ENCODE data around the gene ATF7. TPM values are rescaled to one million over a fixed set of nuclear protein-coding genes. Genes with fewer than 3 reads are reported as not detected.

The ATF7 gene
- total and polyA plus RNA-seq, 8 donors = 11.6 to 31.5 (median 17.7) TPM

DNA sequence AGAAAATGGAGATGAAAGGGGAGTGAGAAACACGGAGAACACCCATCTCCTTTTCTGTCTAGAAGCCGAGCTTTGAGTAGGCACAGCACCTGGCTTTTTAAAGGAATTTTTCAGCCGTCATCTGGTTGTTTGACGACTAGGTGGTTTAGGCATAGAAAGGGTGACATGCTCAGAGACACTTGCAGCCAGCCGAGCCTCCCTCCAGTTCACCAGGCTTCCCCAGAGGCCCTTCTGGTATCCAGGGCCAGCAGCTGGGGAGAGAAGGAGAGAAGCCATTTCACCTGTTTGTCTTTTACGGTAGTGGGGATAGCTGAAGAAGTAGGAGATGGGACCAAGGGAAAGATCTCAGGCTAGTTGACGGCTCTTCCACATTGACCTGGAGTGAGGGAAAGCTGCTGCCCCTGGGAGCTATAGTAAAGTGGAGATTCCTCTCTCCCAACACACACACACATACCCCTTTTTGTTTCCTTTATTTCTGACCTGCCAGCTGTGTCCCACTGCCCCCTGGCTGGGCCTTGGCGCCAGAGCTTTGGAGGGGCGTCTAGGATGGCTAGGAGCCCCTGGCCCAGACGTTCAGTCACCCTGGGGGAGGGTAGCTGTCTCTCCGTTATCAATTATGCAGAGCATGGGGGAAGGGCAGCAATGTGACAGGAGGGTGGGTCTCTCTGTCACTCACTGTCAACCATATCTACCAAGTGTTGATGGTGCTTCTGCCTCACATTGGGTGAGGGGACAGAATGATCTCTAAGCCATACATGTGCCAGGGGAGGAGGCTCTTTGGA, 132.4 kb downstream of the ATF7 start:
- Histone ChIP-seq H3K9me3 (no peaks in the 10 kb centered on the region), H3K36me3 (no peaks in the 10 kb centered on the region), H3K27me3 (no peaks in the 10 kb centered on the region), H3K4me1 (peaks cover 5 to 20% (median 8%) of the 10 kb centered on the region in 3 donors), H3K4me3 (peak overlapping the region; percentile 11 to 63 (median 41)), H3K27ac (peak overlapping the region; percentile 63 to 82 (median 76))
- peak in 2 of 4 donors; percentile 1 to 3 for ATAC-seq
- intact Hi-C loops (cut with DNase I) = no loop called here
- FAIRE-seq = no peak
- DNase-seq = peak in 1 of 6 donors; percentile 53
- TF ChIP-seq CTCF (IDR thresholded peaks at IDR 0.05) = no peak
- 24 to 33% methylated on average over 11 of the region's 11 CpGs for WGBS, 2 donors

DNA sequence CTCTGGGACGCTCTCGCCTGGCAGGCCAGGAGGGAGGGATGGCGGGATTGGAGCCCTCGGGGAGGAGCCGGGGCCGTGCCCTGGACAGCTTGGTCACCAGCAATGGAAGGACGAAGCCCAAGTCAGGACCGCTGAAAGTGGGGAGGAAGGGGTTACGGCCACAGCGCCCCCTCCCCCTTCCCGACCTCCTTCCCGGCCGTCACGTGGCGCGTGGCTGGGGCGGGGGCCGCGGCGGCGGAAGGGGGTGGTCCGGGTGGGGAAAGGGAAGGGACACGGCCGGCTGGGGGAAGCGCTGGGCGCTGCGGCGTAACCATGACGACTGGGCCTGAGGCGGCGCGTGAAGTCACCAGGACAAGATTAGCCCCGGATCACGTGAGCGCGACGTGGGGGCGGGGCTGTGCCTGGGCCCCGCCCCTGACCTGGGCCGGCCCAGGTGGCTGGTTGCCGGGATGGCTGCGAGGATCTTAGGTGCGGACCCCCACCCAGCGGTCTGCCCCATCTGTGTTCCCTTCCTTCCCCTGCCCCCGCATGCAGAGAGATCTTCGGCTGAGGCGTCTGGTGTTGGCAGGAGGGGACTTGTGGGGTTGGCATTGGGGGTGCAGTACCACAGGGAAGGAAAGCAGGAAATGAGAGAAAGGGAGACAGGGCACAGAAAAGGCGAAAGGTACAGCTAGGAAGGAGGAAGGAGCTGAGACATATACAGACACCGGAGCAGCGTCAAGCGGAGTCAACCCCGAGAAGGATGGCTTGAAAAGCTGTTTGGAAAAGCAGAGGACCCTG, 133.2 kb downstream of the ATF7 start:
- WGBS, 2 donors = 0 to 2% methylated on average over 33 to 52 of the region's 52 CpGs
- DNase-seq (peak; percentile 95 to 97 (median 96)), FAIRE-seq (no peak), ATAC-seq (peak; percentile 93 to 97 (median 96))
- TF ChIP-seq CTCF (IDR thresholded peaks at IDR 0.05) = no peak
- intact Hi-C loops (cut with DNase I) = no loop called here
- Histone ChIP-seq H3K9me3 (no peaks in the 10 kb centered on the region), H3K4me1 (peaks cover 5 to 20% (median 8%) of the 10 kb centered on the region in 3 donors), H3K4me3 (peak overlapping the region; percentile 11 to 63 (median 41)), H3K36me3 (no peaks in the 10 kb centered on the region), H3K27me3 (no peaks in the 10 kb centered on the region), H3K27ac (peak overlapping the region; percentile 63 to 82 (median 76))

GRCh38 chr12:53492188-53492587, 134.0 kb downstream of the ATF7 start:
- DNase-seq (peak in 1 of 6 donors; percentile 58), FAIRE-seq (no peak), ATAC-seq (peak in 2 of 4 donors; percentile 0 to 1)
- intact Hi-C loops (cut with DNase I) = no loop called here
- no peaks in the 10 kb centered on the region for H3K9me3 ChIP-seq
- H3K4me1 ChIP-seq = peaks cover 5 to 20% (median 8%) of the 10 kb centered on the region in 3 donors
- peak overlapping the region; percentile 63 to 82 (median 76) for H3K27ac ChIP-seq
- no peak for TF ChIP-seq CTCF (IDR thresholded peaks at IDR 0.05)
- WGBS, 2 donors = 54 to 56% methylated on average over 20 of the region's 20 CpGs
- H3K36me3 ChIP-seq = no peaks in the 10 kb centered on the region
- H3K4me3 ChIP-seq = peak overlapping the region in 3 of 4 donors; percentile 11 to 63 (median 48)
- no peaks in the 10 kb centered on the region for H3K27me3 ChIP-seq

- Histone ChIP-seq H3K4me3 (no peak overlapping the region), H3K27ac (no peak overlapping the region), H3K27me3 (no peaks in the 10 kb centered on the region), H3K4me1 (peaks cover 5 to 13% (median 8%) of the 10 kb centered on the region in 3 donors), H3K9me3 (no peaks in the 10 kb centered on the region), H3K36me3 (peaks cover 0 to 12% (median 0%) of the 10 kb centered on the region in 3 donors)
- no peak for TF ChIP-seq CTCF (IDR thresholded peaks at IDR 0.05)
- no peak for ATAC-seq
- WGBS, 2 donors = 92 to 94% methylated on average over 5 of the region's 5 CpGs
- FAIRE-seq = no peak
- DNase-seq = peak in 1 of 6 donors; percentile 28
- intact Hi-C loops (cut with DNase I) = no loop called here
These were observed 136.8 kb downstream of the ATF7 start for GRCh38 chr12:53489242-53489864.

Data from pancreas (tissue), 10 donors.